Measurements from ENCODE around the gene NACAD. TPM values are rescaled to one million over a fixed set of nuclear protein-coding genes. Genes with fewer than 3 reads are reported as not detected.

Gene NACAD
- total RNA-seq, 1 donor, result 3.9 TPM

GRCh38 chr7:45032421-45032820 lies 56.3 kb downstream of the NACAD start:
- DNase-seq (ENCODE audit: low read depth), result no peak
- no peak overlapping the region for H3K4me3 ChIP-seq (ENCODE audit: low read depth, low read length)
- TF ChIP-seq, protein P1, sequence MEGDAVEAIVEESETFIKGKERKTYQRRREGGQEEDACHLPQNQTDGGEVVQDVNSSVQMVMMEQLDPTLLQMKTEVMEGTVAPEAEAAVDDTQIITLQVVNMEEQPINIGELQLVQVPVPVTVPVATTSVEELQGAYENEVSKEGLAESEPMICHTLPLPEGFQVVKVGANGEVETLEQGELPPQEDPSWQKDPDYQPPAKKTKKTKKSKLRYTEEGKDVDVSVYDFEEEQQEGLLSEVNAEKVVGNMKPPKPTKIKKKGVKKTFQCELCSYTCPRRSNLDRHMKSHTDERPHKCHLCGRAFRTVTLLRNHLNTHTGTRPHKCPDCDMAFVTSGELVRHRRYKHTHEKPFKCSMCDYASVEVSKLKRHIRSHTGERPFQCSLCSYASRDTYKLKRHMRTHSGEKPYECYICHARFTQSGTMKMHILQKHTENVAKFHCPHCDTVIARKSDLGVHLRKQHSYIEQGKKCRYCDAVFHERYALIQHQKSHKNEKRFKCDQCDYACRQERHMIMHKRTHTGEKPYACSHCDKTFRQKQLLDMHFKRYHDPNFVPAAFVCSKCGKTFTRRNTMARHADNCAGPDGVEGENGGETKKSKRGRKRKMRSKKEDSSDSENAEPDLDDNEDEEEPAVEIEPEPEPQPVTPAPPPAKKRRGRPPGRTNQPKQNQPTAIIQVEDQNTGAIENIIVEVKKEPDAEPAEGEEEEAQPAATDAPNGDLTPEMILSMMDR (IDR thresholded peaks at IDR 0.05; ENCODE audit: insufficient read depth, low read depth, low read length), result no peak

DNA sequence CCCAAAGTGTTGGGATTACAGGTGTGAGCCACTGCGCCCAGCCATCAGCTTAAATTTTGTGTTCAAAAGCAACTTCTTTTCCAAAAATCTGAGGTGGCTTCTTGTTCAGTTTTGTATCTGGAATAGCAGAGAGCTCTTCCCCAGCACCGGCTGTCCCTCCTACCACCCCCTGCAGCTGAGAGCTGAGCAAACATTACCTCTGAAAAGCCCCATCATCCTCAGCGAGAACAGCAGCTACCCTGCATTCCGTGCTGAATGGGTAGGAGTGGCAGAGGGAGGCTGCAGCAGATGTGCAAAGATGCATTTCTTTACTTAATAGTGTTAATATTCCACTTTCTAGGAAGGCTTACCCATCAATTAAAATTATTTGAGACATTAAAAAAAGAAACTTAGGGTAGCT lies 56.9 kb downstream of the NACAD start:
- no peak for DNase-seq (ENCODE audit: low read depth)
- no peak overlapping the region for H3K4me3 ChIP-seq (ENCODE audit: low read depth, low read length)
- TF ChIP-seq, protein P1 (IDR thresholded peaks at IDR 0.05; ENCODE audit: insufficient read depth, low read depth, low read length), result no peak

Small RNA genes lying within 50 kb of the gene (small RNA-seq; reads per million reads assigned to genes)
- gene SNORA5A (71.8 reads per million, percentile 96 among the genes with 10 or more reads in this experiment), gene SNORA5B (not detected), gene SNORA5C (29.4 reads per million, percentile 95 among the genes with 10 or more reads in this experiment)

Other genes with a start within 250 kb of the NACAD start
- gene H2AZ2, start 240.9 kb downstream of the NACAD start, total RNA-seq, result 111 and 118 TPM in 2 replicates
- 24.5 and 29.8 TPM in 2 replicates for gene PURB, start 203.4 kb downstream of the NACAD start, total RNA-seq
- gene MYO1G, start 110.0 kb downstream of the NACAD start, total RNA-seq, result under 0.01 TPM in 2 replicates
- gene CCM2, start 88.8 kb downstream of the NACAD start, total RNA-seq, result 41.9 and 45.4 TPM in 2 replicates
- gene TBRG4, start 22.7 kb upstream of the NACAD start, total RNA-seq, result 69.6 and 80.7 TPM in 2 replicates
- not detected in 2 replicates for gene RAMP3, start 68.8 kb upstream of the NACAD start, total RNA-seq

All from fibroblast of villous mesenchyme (primary cell).